K562 (cell line): ENCODE results near the gene HIVEP1. TPM values are rescaled to one million over a fixed set of nuclear protein-coding genes. Genes with fewer than 3 reads are reported as not detected.
A peak's percentile ranks its signal among the peaks of the same experiment; 100 is the strongest.

Experiments used
- ATAC-seq: fragments of 200-7000 bp; cut with Tn5 transposase; 3 replicates; pipeline ENCODE4 v1.9.1; 2020; ENCODE audit warnings: moderate library complexity
- BruUV-seq: library from RNA; stranded (reverse); fragments of 400-500 nt; replicated peaks from 2 replicates; lab custom pipeline; 2021; lab: Mats Ljungman, UMichigan
- CTCF ChIA-PET: fragments of 300-600 bp; formaldehyde crosslinking; extraction: SDS; loops from one replicate; lab custom pipeline; 2021; ENCODE audit warnings: low intra/inter-chr PET ratio; lab: Yijun Ruan, JAX
- POLR2A ChIA-PET: fragments of 300-600, 350-650 bp; sonication (Branson Sonifier 250); formaldehyde crosslinking; extraction: SDS; loops from one replicate; lab custom pipeline; 2021; ENCODE audit warnings: antibody characterized with exemption, inconsistent platforms; lab: Yijun Ruan, JAX
- DNase-seq, 4 experiments: peaks; one replicate each; pipeline versions ENCODE4 v3.0.0 to v3.0.0-alpha.2; 2011 to 2018; ENCODE audit warnings: low spot score in 3 of 4, mixed read lengths in 3 of 4; ENCODE audit errors: extremely low read depth in 1 of 4
- FAIRE-seq: peaks from 2 replicates; lab custom pipeline; 2011; peaks lifted over from hg19 to GRCh38; lab: Jason Lieb, UNC
- H2AFZ ChIP-seq: 2 replicates; pipeline ENCODE4 v1.6.0; 2011; ENCODE audit warnings: low read depth, low read length, control low read depth, inconsistent platforms
- H3K27ac ChIP-seq: fragments of 200-600 bp; 3 replicates; pipeline ENCODE4 v1.8.0; 2011; ENCODE audit warnings: low read depth, mild to moderate bottlenecking, control low read depth, inconsistent platforms, low read length, moderate library complexity, mixed read lengths; ENCODE audit errors: extremely low read depth
- H3K27me3 ChIP-seq, 2 experiments: fragments of 300-600 bp in 1 of 2; 2 replicates in 1 of 2; 3 replicates in 1 of 2; pipeline versions ENCODE4 v1.6.0 to v1.8.0; 2011; ENCODE audit warnings: inconsistent platforms in 2 of 2, low read length in 2 of 2, mild to moderate bottlenecking in 1 of 2, mixed read lengths in 1 of 2, moderate library complexity in 1 of 2; ENCODE audit not compliant: control insufficient read depth in 2 of 2, insufficient read depth in 2 of 2
- H3K36me3 ChIP-seq: fragments of 300-600 bp; 3 replicates; pipeline ENCODE4 v1.8.0; 2011; ENCODE audit warnings: mild to moderate bottlenecking, low read length, inconsistent platforms; ENCODE audit not compliant: control insufficient read depth, insufficient read depth
- H3K4me1 ChIP-seq, 2 experiments: fragments of 200-600 bp in 1 of 2; replicated peaks in 1 of 2; 2 replicates in 1 of 2; 3 replicates in 1 of 2; pipeline versions ENCODE4 v1.5.1 to v1.8.0; 2011; ENCODE audit warnings: inconsistent platforms in 2 of 2, low read length in 2 of 2, mild to moderate bottlenecking in 1 of 2, mixed read lengths in 1 of 2, moderate library complexity in 1 of 2; ENCODE audit not compliant: control insufficient read depth in 2 of 2, insufficient read depth in 2 of 2
- H3K4me2 ChIP-seq: 2 replicates; pipeline ENCODE4 v1.6.1; 2011; ENCODE audit warnings: low read length, control low read depth, inconsistent platforms, mixed read lengths; ENCODE audit not compliant: insufficient read depth
- H3K4me3 ChIP-seq: fragments of 200-600 bp; sonication (generic), shearing (Covaris generic); 2 replicates; pipeline ENCODE4 v1.5.1; 2016; ENCODE audit warnings: control low read depth, inconsistent platforms
- H3K79me2 ChIP-seq: fragments of 200-600 bp; 3 replicates; pipeline ENCODE4 v1.8.0; 2011; ENCODE audit warnings: low read length, inconsistent platforms; ENCODE audit not compliant: control insufficient read depth, insufficient read depth
- H3K9ac ChIP-seq, 2 experiments: 2 replicates each; pipeline versions ENCODE4 v1.6.0 to v1.6.1; 2011; ENCODE audit warnings: low read depth in 2 of 2, low read length in 2 of 2, control low read depth in 1 of 2, inconsistent platforms in 1 of 2, mild to moderate bottlenecking in 1 of 2, mixed read lengths in 1 of 2; ENCODE audit not compliant: insufficient read depth in 1 of 2
- H3K9me1 ChIP-seq: one replicate; pipeline ENCODE4 v1.6.0; 2011; ENCODE audit warnings: inconsistent platforms, mild to moderate bottlenecking, low read length, moderate library complexity; ENCODE audit not compliant: control insufficient read depth, insufficient read depth
- H3K9me3 ChIP-seq: replicated peaks from 2 replicates; pipeline ENCODE4 v1.5.1; 2011; ENCODE audit warnings: low read depth, low read length, inconsistent platforms; ENCODE audit not compliant: control insufficient read depth, insufficient read depth
- H4K20me1 ChIP-seq: replicated peaks from 2 replicates; pipeline ENCODE4 v1.6.1; 2011; ENCODE audit warnings: low read length, inconsistent platforms, mixed read lengths; ENCODE audit not compliant: control insufficient read depth, insufficient read depth
- ATF3 ChIP-seq, 2 experiments: fragments of 450-650 bp in 1 of 2; sonication (generic) in 1 of 2; formaldehyde crosslinking in 1 of 2; IDR thresholded peaks in 1 of 2; conservative IDR thresholded peaks in 1 of 2; 2 replicates each; pipeline versions ENCODE4 v1.6.1 to v1.8.1; 2016 to 2023; ENCODE audit warnings: mild to moderate bottlenecking in 2 of 2, moderate library complexity in 2 of 2, inconsistent platforms in 1 of 2, missing genetic modification reagents in 1 of 2
- CEBPZ ChIP-seq: fragments of 150-350 bp; IDR thresholded peaks from 2 replicates; pipeline ENCODE4 v1.6.1; 2014; ENCODE audit warnings: low read depth, mild to moderate bottlenecking, low read length, borderline replicate concordance
- CTBP1 ChIP-seq: fragments of 450-650 bp; IDR thresholded peaks from 2 replicates; pipeline ENCODE4 v1.6.1; 2016; ENCODE audit warnings: borderline replicate concordance
- RFX1 ChIP-seq: fragments of 450-650 bp; IDR thresholded peaks from 2 replicates; pipeline ENCODE4 v1.6.1; 2016; ENCODE audit warnings: mild to moderate bottlenecking, moderate library complexity
- TAF7 ChIP-seq: fragments of 450-650 bp; IDR thresholded peaks from 2 replicates; pipeline ENCODE4 v1.6.1; 2016; ENCODE audit warnings: missing genetic modification characterization, missing compliant biosample characterization
- TAF9B ChIP-seq: fragments of 450-650 bp; IDR thresholded peaks from 2 replicates; pipeline ENCODE4 v1.6.1; 2018; ENCODE audit warnings: mild to moderate bottlenecking; ENCODE audit not compliant: partially characterized antibody
- TEAD1 ChIP-seq, 2 experiments: fragments of 450-650 bp in 1 of 2; sonication (generic) in 1 of 2; formaldehyde crosslinking; IDR thresholded peaks; 2 replicates each; pipeline versions ENCODE4 v1.4.0 to v1.8.0; 2020 to 2022; ENCODE audit warnings: mild to moderate bottlenecking in 2 of 2, missing genetic modification reagents in 1 of 2
- WGBS: fragments of 100-300 bp; shearing (Covaris generic); methylation state at CpG from one replicate; pipeline ENCODE4 v1.1.6; 2016; ENCODE audit warnings: low coverage, mixed read lengths; ENCODE audit not compliant: insufficient coverage; ENCODE audit errors: missing lambda C conversion rate; 5-methylcytosine and 5-hydroxymethylcytosine counted together
- in situ Hi-C: fragments of 300-500 bp; cut with MboI; formaldehyde crosslinking; loops from 4 replicates; pipeline ENCODE4 v1.15.0; 2018; ENCODE audit warnings: inconsistent platforms, mixed read lengths
- intact Hi-C: fragments of 100-400 bp; cut with micrococcal nuclease; formaldehyde crosslinking; loops from 2 replicates; pipeline ENCODE4 v1.14.2; 2022
- polyA plus RNA-seq, 8 experiments: library from polyadenylated mRNA; depleted of rRNA in 4 of 8; stranded (reverse) in 5 of 8; unstranded in 3 of 8; fragments of >200 nt; fragmentation: Nextera tagmentation in 2 of 8; fragmentation: Illumina TruSeq in 1 of 8; extraction: Ambion mirVana in 2 of 8; extraction: Trizol in 1 of 8; gene quantifications; 2 replicates each; pipeline versions ENCODE4 v1.2.1 to v1.2.3, GENCODE V29; 2011 to 2014; ENCODE audit warnings: inconsistent platforms in 1 of 8, missing spikeins in 1 of 8
- total RNA-seq, 7 experiments: library from RNA; depleted of rRNA in 6 of 7; stranded (reverse); fragments of >200 nt in 6 of 7; fragmentation: Illumina TruSeq in 2 of 7; extraction: Trizol in 2 of 7; gene quantifications; 2 replicates each; pipeline versions ENCODE4 v1.2.1 to v1.2.3, GENCODE V29; 2011 to 2021; ENCODE audit warnings: low replicate concordance in 1 of 7

The HIVEP1 gene
- total and polyA plus RNA-seq, 9 of the 15 experiments (the other 6 are each of a cell fraction or from before 2014, with no cell fraction given), result 6.0 to 33.3 (median 21.7) TPM

- peaks cover 96% of the 10 kb centered on the region for H3K79me2 ChIP-seq
- no TSS peak for BruUV-seq
Measured at GRCh38 chr6:12064131-12064530, 52.0 kb downstream of the HIVEP1 start.

GRCh38 chr6:12064538-12065071 is 52.5 kb downstream of the HIVEP1 start:
- Histone ChIP-seq H3K36me3 (no peaks in the 10 kb centered on the region), H3K4me1 (peaks cover 4 to 29% of the 10 kb centered on the region in 2 experiments; a peak in 4 of 5 replicates), H3K9me3 (no peaks in the 10 kb centered on the region), H3K4me2 (no peak overlapping the region), H4K20me1 (peaks cover 31% of the 10 kb centered on the region), H3K9me1 (no peaks in the 10 kb centered on the region), H3K4me3 (no peak overlapping the region), H3K27ac (no peak overlapping the region), H3K79me2 (peaks cover 94% of the 10 kb centered on the region), H3K9ac (no peak overlapping the region), H3K27me3 (no peaks in the 10 kb centered on the region), H2AFZ (no peak overlapping the region)
- DNase-seq (no peak), ATAC-seq (no peak), FAIRE-seq (no peak)
- ChIA-PET CTCF (no interaction called here), POLR2A (interaction anchor here (0.6 to 2.7 kb wide), 4 partner anchors 16 to 37 kb away, joined by 4 to 12 read pairs (median 5); no protein-coding TSS in a partner anchor)
- intact Hi-C loops, result no loop called here
- in situ Hi-C loops, result no loop called here
- WGBS, result 71% methylated on average over 3 of the region's 3 CpGs
- no TSS peak for BruUV-seq
- TF ChIP-seq TAF9B, result no peak
- no peak for TF ChIP-seq TEAD1 (CRISPR knock-in tag; IDR thresholded peaks at IDR 0.05)
- TF ChIP-seq TAF7 (tag), result 0 out of 2 replicates have a peak, but pooled peaks have one; percentile 10
- no peak for TF ChIP-seq CTBP1
- no peak for TF ChIP-seq CEBPZ

More at GRCh38 chr6:12064131-12064530, 52.0 kb downstream of the HIVEP1 start:
- Histone ChIP-seq H3K27ac (no peak overlapping the region), H3K4me3 (no peak overlapping the region), H3K36me3 (no peaks in the 10 kb centered on the region), H3K4me1 (peaks cover 4 to 28% of the 10 kb centered on the region in 2 experiments; a peak in 4 of 5 replicates), H3K4me2 (no peak overlapping the region), H3K9ac (no peak overlapping the region), H3K9me1 (no peaks in the 10 kb centered on the region), H3K27me3 (no peaks in the 10 kb centered on the region), H2AFZ (no peak overlapping the region), H4K20me1 (peaks cover 31% of the 10 kb centered on the region), H3K9me3 (no peaks in the 10 kb centered on the region)
- ChIA-PET POLR2A (interaction anchor here (0.6 to 1.1 kb wide), 2 partner anchors 26 to 37 kb away, joined by 3 to 4 read pairs; no protein-coding TSS in a partner anchor), CTCF (no interaction called here)
- no peak for TF ChIP-seq RFX1
- peak; percentile 28; the same call in 1 of the 2 replicates for TF ChIP-seq ATF3 (IDR thresholded peaks at IDR 0.05)
- no peak for TF ChIP-seq ATF3 (CRISPR knock-in tag; conservative IDR thresholded peaks at IDR 0.05)
- in situ Hi-C loops, result no loop called here
- 78% methylated on average over 4 of the region's 4 CpGs for WGBS
- FAIRE-seq (no peak), DNase-seq (no peak), ATAC-seq (no peak)
- intact Hi-C loops, result no loop called here
